ENCODE data around the gene SEL1L2. TPM values are rescaled to one million over a fixed set of nuclear protein-coding genes. Genes with fewer than 3 reads are reported as not detected.
"Not testable (repeated sequence)": the region's sequence is repeated elsewhere in the genome, so short reads cannot be mapped to it uniquely, and the experiment has no call there.

SEL1L2 gene
- polyA plus RNA-seq, 1 experiment: 0.38 TPM

- H3K4me3 ChIP-seq (ENCODE audit: low read depth, low read length): peak within 1 kb of the TSS; percentile 70
- CTCF ChIA-PET: no interaction called here
- H3K36me3 ChIP-seq (ENCODE audit: control insufficient read depth, insufficient read depth, low read length): no peaks in the 10 kb centered on the region
- TF ChIP-seq CTCF (IDR thresholded peaks at IDR 0.05; ENCODE audit: insufficient read depth, low read depth, low read length): peak; percentile 15; the same call in 1 of the 2 replicates
- no peaks in the 10 kb centered on the region for H3K27me3 ChIP-seq (ENCODE audit: control insufficient read depth, insufficient read depth, low read length)
- peak; percentile 54 for DNase-seq (ENCODE audit: low read depth)
- POLR2A ChIA-PET: interaction anchor here (0.7 kb wide), 1 partner anchor 16 kb away, joined by 4 read pairs; no protein-coding TSS in a partner anchor
These were observed 4.8 kb upstream of the SEL1L2 start, which contains the start of gene MACROD2 for GRCh38 chr20:13995086-13995665. MACROD2 (plus strand) TSS chr20:13995516.

DNA sequence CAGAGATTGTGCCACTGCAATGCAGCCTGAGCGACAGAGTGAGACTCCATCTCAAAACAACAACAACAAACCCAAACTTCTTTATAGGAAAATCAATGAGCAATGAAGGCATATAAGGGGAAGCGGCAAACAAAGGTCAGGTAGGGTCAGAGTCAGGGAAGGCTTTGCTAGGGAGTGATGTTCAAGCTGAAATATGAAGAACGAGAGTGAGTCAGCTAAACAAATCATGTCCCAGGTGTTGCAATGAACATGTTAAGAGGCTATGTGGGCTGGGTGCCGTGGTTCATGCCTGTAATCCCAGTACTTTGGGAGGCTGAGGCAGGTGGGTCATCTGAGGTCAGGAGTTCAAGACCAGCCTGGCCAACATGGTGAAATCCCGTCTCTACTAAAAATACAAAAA lies 1.5 kb upstream of the SEL1L2 start:
- H3K27me3 ChIP-seq (ENCODE audit: control insufficient read depth, insufficient read depth, low read length); POLR2A ChIA-PET; H3K4me3 ChIP-seq (ENCODE audit: low read depth, low read length); DNase-seq (ENCODE audit: low read depth); CTCF ChIA-PET; H3K36me3 ChIP-seq (ENCODE audit: control insufficient read depth, insufficient read depth, low read length): not testable (repeated sequence)

DNA sequence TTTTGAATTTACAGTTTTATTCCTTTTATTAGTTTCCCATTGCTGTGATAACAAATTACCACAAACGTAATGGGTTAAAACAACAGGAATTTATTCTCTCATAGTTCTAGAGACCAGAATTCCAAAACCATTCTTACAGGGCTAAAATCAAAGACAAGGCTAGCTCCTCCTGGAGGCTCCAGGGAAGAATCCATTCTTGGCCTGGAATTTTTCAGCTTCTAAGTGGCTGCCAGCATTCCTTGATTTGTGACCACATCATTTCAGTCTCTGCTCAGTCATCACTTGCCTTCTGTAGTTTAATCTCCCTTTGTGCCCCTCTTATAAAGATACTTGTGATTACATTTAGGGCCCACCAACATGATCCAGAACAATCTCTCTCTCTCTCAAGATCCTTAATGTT lies 897 bp upstream of the SEL1L2 start:
- POLR2A ChIA-PET: no interaction called here

DNA sequence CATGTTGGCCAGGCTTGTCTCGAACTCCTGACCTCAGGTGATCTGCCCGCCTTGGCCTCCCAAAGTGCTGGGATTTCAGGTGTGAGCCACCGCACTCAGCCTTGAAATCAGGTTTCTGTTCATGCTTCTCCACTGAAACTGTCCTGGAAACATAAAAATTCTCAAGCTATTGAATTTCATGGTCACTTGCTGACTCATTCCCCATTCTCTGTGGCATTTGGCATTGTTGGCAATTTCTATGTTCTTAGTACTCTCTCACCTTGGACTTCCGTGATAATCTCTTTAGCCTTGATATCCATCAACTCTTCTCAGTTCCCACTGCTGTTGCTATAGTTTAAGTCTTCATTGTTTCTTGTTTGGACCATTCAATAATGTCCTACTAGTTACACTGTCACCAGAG lies 6.2 kb downstream of the SEL1L2 start:
- DNase-seq (ENCODE audit: low read depth): no peak
- ChIA-PET CTCF (interaction anchor here (0.7 kb wide), 1 partner anchor 12 kb away, joined by 3 read pairs; no protein-coding TSS in a partner anchor), POLR2A (no interaction called here)

More for the DNA sequence above, 897 bp upstream of the SEL1L2 start:
- no peak for DNase-seq (ENCODE audit: low read depth)
- Histone ChIP-seq H3K27me3 (ENCODE audit: control insufficient read depth, insufficient read depth, low read length) (no peaks in the 10 kb centered on the region), H3K4me3 (ENCODE audit: low read depth, low read length) (no peak overlapping the region), H3K36me3 (ENCODE audit: control insufficient read depth, insufficient read depth, low read length) (no peaks in the 10 kb centered on the region)
- CTCF ChIA-PET: no interaction called here
- no peak for TF ChIP-seq CTCF (IDR thresholded peaks at IDR 0.05; ENCODE audit: insufficient read depth, low read depth, low read length)

DNA sequence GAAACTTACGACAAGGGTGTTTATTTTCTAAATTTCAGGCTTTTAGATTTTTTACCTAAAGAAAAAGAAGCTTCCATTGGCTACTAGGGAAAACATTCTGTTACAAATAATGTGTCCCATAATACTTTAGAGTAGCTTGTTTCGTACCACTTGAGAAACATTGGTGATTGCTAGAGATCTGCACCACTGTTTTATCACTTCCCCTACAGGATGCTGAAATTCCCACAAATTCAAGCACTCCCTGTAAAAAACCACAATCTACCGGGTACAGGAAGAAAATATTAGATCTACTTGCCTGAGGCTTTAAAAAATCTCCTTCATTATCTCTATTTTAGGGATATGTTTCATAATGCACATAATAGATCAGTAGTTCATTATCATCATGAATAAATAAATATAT lies 29.9 kb downstream of the SEL1L2 start:
- no peak for TF ChIP-seq CTCF (IDR thresholded peaks at IDR 0.05; ENCODE audit: insufficient read depth, low read depth, low read length)
- Histone ChIP-seq H3K36me3 (ENCODE audit: control insufficient read depth, insufficient read depth, low read length) (no peaks in the 10 kb centered on the region), H3K4me3 (ENCODE audit: low read depth, low read length) (no peak overlapping the region), H3K27me3 (ENCODE audit: control insufficient read depth, insufficient read depth, low read length) (no peaks in the 10 kb centered on the region)
- ChIA-PET POLR2A (no interaction called here), CTCF (no interaction called here)
- DNase-seq (ENCODE audit: low read depth): no peak

More for the DNA sequence above, 6.2 kb downstream of the SEL1L2 start:
- no peak for TF ChIP-seq CTCF (IDR thresholded peaks at IDR 0.05; ENCODE audit: insufficient read depth, low read depth, low read length)
- no peak overlapping the region for H3K4me3 ChIP-seq (ENCODE audit: low read depth, low read length)
- H3K36me3 ChIP-seq (ENCODE audit: control insufficient read depth, insufficient read depth, low read length): no peaks in the 10 kb centered on the region
- no peaks in the 10 kb centered on the region for H3K27me3 ChIP-seq (ENCODE audit: control insufficient read depth, insufficient read depth, low read length)

DNA sequence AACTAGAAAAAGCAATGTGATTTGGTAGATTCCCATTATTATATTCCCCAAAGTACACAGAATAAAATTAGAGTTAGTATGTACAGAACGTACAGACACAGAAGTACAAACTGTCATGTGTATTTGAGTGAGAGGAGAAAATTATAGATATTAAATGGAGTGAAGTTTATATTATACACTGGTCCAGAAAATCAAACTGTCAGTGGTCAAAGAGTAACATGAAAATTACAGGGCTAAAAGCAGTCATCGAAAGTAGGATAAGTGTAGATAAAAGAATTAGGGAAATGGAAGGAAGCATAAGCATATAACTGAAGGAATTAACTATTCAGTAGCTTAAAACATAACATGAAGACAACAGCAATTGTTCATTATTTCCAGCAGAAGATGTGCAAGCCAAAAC lies 30.3 kb downstream of the SEL1L2 start:
- no peaks in the 10 kb centered on the region for H3K36me3 ChIP-seq (ENCODE audit: control insufficient read depth, insufficient read depth, low read length)
- CTCF ChIA-PET: no interaction called here
- H3K27me3 ChIP-seq (ENCODE audit: control insufficient read depth, insufficient read depth, low read length): no peaks in the 10 kb centered on the region
- no peak overlapping the region for H3K4me3 ChIP-seq (ENCODE audit: low read depth, low read length)
- POLR2A ChIA-PET: no interaction called here
- no peak for TF ChIP-seq CTCF (IDR thresholded peaks at IDR 0.05; ENCODE audit: insufficient read depth, low read depth, low read length)
- DNase-seq (ENCODE audit: low read depth): no peak
